Esophagus squamous epithelium (tissue), 5 donors: ENCODE results near the gene IL1R2. TPM values are rescaled to one million over a fixed set of nuclear protein-coding genes. Genes with fewer than 3 reads are reported as not detected.
A peak's percentile ranks its signal among the peaks of the same experiment; 100 is the strongest.

Experiments
- DNase-seq: peaks from one replicate; lab custom pipeline; 2025; lab: John Stamatoyannopoulos, UW
- H3K27ac ChIP-seq, 4 donors: fragments of 200-600 bp; sonication (generic); one replicate each; pipeline ENCODE4 v1.5.1; 2016 to 2019; ENCODE audit warnings: mild to moderate bottlenecking in 1 of 4
- H3K27me3 ChIP-seq, 4 donors: fragments of 200-600 bp; sonication (generic); 1 replicate in 3 of 4; 2 replicates in 1 of 4; pipeline versions ENCODE4 v1.5.1 to v1.6.0; 2017 to 2021; ENCODE audit warnings: antibody characterized with exemption in 1 of 4
- H3K36me3 ChIP-seq, 3 donors: fragments of 200-600 bp; sonication (generic); one replicate each; pipeline ENCODE4 v1.5.1; 2016 to 2019
- H3K4me1 ChIP-seq, 3 donors: fragments of 200-600 bp; sonication (generic); one replicate each; pipeline ENCODE4 v1.5.1; 2017 to 2019
- H3K4me3 ChIP-seq, 4 donors: fragments of 200-600 bp; sonication (generic); 1 replicate in 3 of 4; 2 replicates in 1 of 4; pipeline ENCODE4 v1.5.1; 2016 to 2019; ENCODE audit warnings: mild to moderate bottlenecking in 2 of 4, moderate library complexity in 1 of 4
- H3K9me3 ChIP-seq, 3 donors: fragments of 200-600 bp; sonication (generic); one replicate each; pipeline ENCODE4 v1.5.1; 2016 to 2019
- POLR2A ChIP-seq, 4 donors: fragments of 450-650 bp; IDR thresholded peaks; one replicate each; pipeline ENCODE4 v1.6.1; 2017; ENCODE audit warnings: antibody characterized with exemption in 4 of 4, mild to moderate bottlenecking in 4 of 4, moderate library complexity in 3 of 4
- WGBS, 2 donors: methylation state at CpG; one replicate each; pipeline ENCODE4 v1.1.5; 2018; 5-methylcytosine and 5-hydroxymethylcytosine counted together
- intact Hi-C: fragments of 100-400 bp; cut with DNase I; formaldehyde crosslinking; loops from one replicate; pipeline ENCODE4 v1.15.0; 2022
- total RNA-seq, 4 donors: library from RNA; depleted of rRNA; stranded (reverse); fragments of >200 nt; gene quantifications; one replicate each; pipeline ENCODE4 v1.1.0, GENCODE V29; 2016
- TF ChIP-seq, protein P1 (sequence below), 6 experiments: fragments of 450-650 bp in 4 of 6; fragments of 200-600 bp in 2 of 6; sonication (generic) in 2 of 6; IDR thresholded peaks; one replicate each; pipeline ENCODE4 v1.5.1; 2016 to 2019; ENCODE audit warnings: antibody characterized with exemption in 6 of 6, mild to moderate bottlenecking in 4 of 6, moderate library complexity in 4 of 6
- donor health status: DM: yes; HTN: yes; CAD: no.

IL1R2 gene
- total RNA-seq, 4 donors from 2014 or later, result 24.1 to 182 (median 78.0) TPM

DNA sequence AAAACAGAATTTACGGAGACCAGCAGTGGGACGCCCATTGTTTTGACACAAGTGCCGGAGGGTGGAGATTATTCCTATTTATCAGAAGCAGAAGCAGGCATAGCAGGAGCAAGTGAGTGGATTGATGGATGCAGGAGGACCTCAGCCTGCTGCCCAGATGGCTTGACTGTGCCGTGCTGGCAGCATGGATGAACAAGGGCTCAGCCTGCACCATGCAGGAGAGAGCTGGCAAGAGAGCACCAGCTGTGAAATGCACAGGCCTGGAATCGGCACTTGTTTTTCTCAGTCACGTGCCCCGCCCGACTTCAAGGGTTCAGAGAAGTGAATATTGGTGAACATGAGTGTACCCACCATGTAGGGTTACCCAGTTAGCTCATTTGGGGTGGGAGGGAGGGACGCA is 4.0 kb downstream of the IL1R2 start:
- intact Hi-C loops, result no loop called here

DNA sequence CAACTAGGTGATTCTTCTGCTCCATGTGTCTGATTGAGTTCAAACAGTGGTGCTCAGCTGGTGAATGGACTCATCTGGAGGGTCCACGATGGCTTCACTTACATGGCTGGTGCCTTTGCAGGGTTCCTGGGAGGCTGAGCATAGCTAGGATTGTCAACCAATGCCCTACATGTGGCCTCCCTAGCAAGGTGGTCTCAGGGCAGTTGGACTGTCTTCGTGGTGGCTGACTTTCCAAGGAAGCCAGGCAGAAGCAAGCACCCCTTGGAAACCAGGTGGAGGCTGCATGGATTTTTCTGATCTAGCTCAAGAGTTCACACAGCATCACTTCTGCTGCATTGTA is 6.8 kb downstream of the IL1R2 start:
- Histone ChIP-seq H3K4me1 (peaks cover 0 to 72% (median 0%) of the 10 kb centered on the region in 3 donors), H3K4me3 (no peak overlapping the region), H3K27me3 (peaks cover 0 to 17% (median 0%) of the 10 kb centered on the region in 4 donors), H3K36me3 (no peaks in the 10 kb centered on the region), H3K27ac (no peak overlapping the region), H3K9me3 (no peaks in the 10 kb centered on the region)
- intact Hi-C loops, result no loop called here
- no peak for TF ChIP-seq POLR2A (IDR thresholded peaks at IDR 0.05)
- TF ChIP-seq, protein P1, sequence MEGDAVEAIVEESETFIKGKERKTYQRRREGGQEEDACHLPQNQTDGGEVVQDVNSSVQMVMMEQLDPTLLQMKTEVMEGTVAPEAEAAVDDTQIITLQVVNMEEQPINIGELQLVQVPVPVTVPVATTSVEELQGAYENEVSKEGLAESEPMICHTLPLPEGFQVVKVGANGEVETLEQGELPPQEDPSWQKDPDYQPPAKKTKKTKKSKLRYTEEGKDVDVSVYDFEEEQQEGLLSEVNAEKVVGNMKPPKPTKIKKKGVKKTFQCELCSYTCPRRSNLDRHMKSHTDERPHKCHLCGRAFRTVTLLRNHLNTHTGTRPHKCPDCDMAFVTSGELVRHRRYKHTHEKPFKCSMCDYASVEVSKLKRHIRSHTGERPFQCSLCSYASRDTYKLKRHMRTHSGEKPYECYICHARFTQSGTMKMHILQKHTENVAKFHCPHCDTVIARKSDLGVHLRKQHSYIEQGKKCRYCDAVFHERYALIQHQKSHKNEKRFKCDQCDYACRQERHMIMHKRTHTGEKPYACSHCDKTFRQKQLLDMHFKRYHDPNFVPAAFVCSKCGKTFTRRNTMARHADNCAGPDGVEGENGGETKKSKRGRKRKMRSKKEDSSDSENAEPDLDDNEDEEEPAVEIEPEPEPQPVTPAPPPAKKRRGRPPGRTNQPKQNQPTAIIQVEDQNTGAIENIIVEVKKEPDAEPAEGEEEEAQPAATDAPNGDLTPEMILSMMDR (IDR thresholded peaks at IDR 0.05), result no peak
- no peak for DNase-seq
- WGBS, 2 donors, result 84% methylated on average over 2 of the region's 2 CpGs; no CpG with 5 or more reads in 1 of the 2 donors

More for the DNA sequence above, 4.0 kb downstream of the IL1R2 start:
- Histone ChIP-seq H3K27me3 (peaks cover 0 to 36% (median 0%) of the 10 kb centered on the region in 4 donors), H3K36me3 (no peaks in the 10 kb centered on the region), H3K4me3 (peak overlapping the region in 3 of 4 donors; percentile 4 to 49 (median 34)), H3K9me3 (no peaks in the 10 kb centered on the region), H3K27ac (peak overlapping the region in 3 of 4 donors; percentile 37 to 55 (median 48)), H3K4me1 (peaks cover 0 to 70% (median 0%) of the 10 kb centered on the region in 3 donors)
- TF ChIP-seq, protein P1 (IDR thresholded peaks at IDR 0.05), result no peak
- TF ChIP-seq POLR2A (IDR thresholded peaks at IDR 0.05), result no peak
- WGBS, 2 donors, result 27 to 69% methylated on average over 3 to 5 of the region's 9 CpGs
- DNase-seq, result no peak

DNA sequence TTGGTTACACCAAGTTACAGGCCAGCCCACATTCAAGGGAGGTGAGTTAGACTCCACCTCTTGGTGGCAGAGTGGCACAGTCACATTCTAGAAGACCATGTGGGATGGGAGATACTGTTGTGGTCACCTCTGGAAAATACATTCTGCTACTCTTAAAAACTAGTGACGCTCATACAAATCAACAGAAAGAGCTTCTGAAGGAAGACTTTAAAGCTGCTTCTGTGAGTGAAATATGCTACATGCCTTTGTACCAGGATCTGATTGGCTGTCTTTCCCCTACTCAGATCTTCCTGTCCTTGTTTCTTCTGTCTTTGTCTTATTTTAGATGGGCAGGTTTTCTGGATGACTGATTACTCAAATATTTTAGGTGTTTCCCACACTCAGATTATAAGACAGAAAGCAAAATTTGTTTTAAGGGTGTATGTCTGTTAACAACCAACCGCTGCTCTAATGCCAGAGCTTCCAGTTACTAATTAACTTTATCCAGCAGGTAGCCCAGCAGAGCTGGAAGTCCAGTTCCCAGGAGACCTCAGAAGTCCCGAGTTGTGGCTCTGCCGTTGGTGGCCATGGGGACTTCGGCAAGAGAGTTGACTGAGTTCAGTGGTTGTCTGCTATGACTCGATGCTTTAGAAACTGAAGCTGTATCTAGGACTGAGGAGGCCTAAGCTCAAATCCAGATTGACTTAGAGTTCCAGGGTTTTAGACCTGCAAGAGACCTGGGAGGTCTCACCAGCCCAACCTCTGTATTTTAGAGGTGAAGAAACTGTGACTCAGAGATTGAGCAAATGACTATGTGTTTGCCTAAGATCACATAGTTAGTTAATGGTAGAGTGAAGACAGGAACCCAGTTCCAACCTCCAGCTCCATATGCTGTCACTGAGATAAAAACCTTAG is 7.4 kb downstream of the IL1R2 start:
- Histone ChIP-seq H3K27ac (peak overlapping the region in 1 of 4 donors; percentile 39), H3K36me3 (no peaks in the 10 kb centered on the region), H3K4me3 (no peak overlapping the region), H3K9me3 (no peaks in the 10 kb centered on the region), H3K27me3 (peaks cover 0 to 11% (median 0%) of the 10 kb centered on the region in 4 donors), H3K4me1 (peaks cover 0 to 69% (median 0%) of the 10 kb centered on the region in 3 donors)
- 54 to 74% methylated on average over 2 to 3 of the region's 6 CpGs for WGBS, 2 donors
- no peak for DNase-seq
- intact Hi-C loops, result no loop called here
- TF ChIP-seq POLR2A (IDR thresholded peaks at IDR 0.05), result no peak
- TF ChIP-seq, protein P1 (IDR thresholded peaks at IDR 0.05), result no peak

DNA sequence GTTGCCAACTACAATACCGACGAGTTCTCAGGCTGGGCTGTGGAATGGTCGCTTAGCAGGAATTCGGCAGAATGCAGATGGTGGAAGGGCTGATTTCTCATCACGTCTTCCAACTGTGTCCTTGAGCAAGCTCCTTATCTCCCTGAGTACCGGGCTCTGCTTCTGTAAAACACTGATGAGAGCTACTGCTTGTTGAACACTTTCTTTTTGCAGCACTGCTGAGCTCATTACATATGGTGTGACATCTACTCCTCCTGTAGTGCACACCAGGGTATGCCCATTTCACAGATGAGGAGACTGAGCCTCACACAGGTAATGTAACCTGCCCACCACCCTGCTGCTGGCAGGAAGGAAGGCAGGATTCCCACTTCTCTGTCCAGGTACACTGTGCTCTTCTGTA is 8.3 kb downstream of the IL1R2 start:
- 82 to 88% methylated on average over 6 of the region's 6 CpGs for WGBS, 2 donors
- no peak overlapping the region for H3K27ac ChIP-seq

More for the DNA sequence above, 8.3 kb downstream of the IL1R2 start:
- no peaks in the 10 kb centered on the region for H3K9me3 ChIP-seq
- no peak overlapping the region for H3K4me3 ChIP-seq
- DNase-seq, result no peak
- peaks cover 0 to 75% (median 4%) of the 10 kb centered on the region in 3 donors for H3K4me1 ChIP-seq
- intact Hi-C loops, result no loop called here
- TF ChIP-seq, protein P1 (IDR thresholded peaks at IDR 0.05), result no peak
- H3K36me3 ChIP-seq, result no peaks in the 10 kb centered on the region
- H3K27me3 ChIP-seq, result peaks cover 0 to 5% (median 0%) of the 10 kb centered on the region in 4 donors
